NCI-H2227 (cell line): ENCODE measurements around the gene CPEB3.
"Not testable (repeated sequence)": the region's sequence is repeated elsewhere in the genome, so short reads cannot be mapped to it uniquely, and the experiment has no call there.

Experiments
- DNase-seq: peaks from one replicate; lab custom pipeline; 2025; ENCODE audit not compliant: unreplicated experiment; lab: John Stamatoyannopoulos, UW

Gene CPEB3

GRCh38 chr10:92047215-92047614 is 243.7 kb downstream of the CPEB3 start:
- DNase-seq, result no peak

GRCh38 chr10:92045641-92046106 is 245.2 kb downstream of the CPEB3 start:
- DNase-seq, result no peak

- no peak for DNase-seq
These were observed 248.3 kb downstream of the CPEB3 start for GRCh38 chr10:92042541-92042940.

- no peak for DNase-seq
These were observed 251.9 kb downstream of the CPEB3 start for GRCh38 chr10:92038949-92039348.

- DNase-seq, result not testable (repeated sequence)
These were observed 257.8 kb downstream of the CPEB3 start for GRCh38 chr10:92033070-92033469.

- DNase-seq, result no peak
These were observed 259.3 kb downstream of the CPEB3 start for GRCh38 chr10:92031580-92031979.

GRCh38 chr10:92027141-92027540 is 263.7 kb downstream of the CPEB3 start:
- DNase-seq, result no peak

GRCh38 chr10:92025340-92025739 is 265.5 kb downstream of the CPEB3 start:
- DNase-seq, result not testable (repeated sequence)

GRCh38 chr10:92024700-92025099 is 266.2 kb downstream of the CPEB3 start:
- DNase-seq, result no peak

- no peak for DNase-seq
These were observed 276.3 kb downstream of the CPEB3 start for GRCh38 chr10:92014620-92015019.

- no peak for DNase-seq
These were observed 279.2 kb downstream of the CPEB3 start for GRCh38 chr10:92011560-92012214.

- no peak for DNase-seq
These were observed 280.7 kb downstream of the CPEB3 start for GRCh38 chr10:92010047-92010735.

- no peak for DNase-seq
These were observed 281.4 kb downstream of the CPEB3 start for GRCh38 chr10:92009445-92009844.

- no peak for DNase-seq
These were observed 284.9 kb downstream of the CPEB3 start for GRCh38 chr10:92005978-92006377.

- DNase-seq, result no peak
These were observed 287.6 kb downstream of the CPEB3 start for GRCh38 chr10:92003258-92003657.

GRCh38 chr10:92001995-92002394 is 288.9 kb downstream of the CPEB3 start:
- no peak for DNase-seq

GRCh38 chr10:92001581-92001980 is 289.3 kb downstream of the CPEB3 start:
- DNase-seq, result no peak
